Fibroblast of the aortic adventitia (primary cell): ENCODE measurements around the gene FYB1. TPM values are rescaled to one million over a fixed set of nuclear protein-coding genes. Genes with fewer than 3 reads are reported as not detected.

Experiments used
- DNase-seq: peaks from one replicate; pipeline ENCODE4 v3.0.0-alpha.2; 2010; ENCODE audit warnings: low read depth
- H3K4me3 ChIP-seq: 2 replicates; pipeline ENCODE4 v1.5.1; 2011; ENCODE audit warnings: low read depth, mild to moderate bottlenecking, control low read depth, low read length, moderate library complexity
- total RNA-seq: library from RNA; depleted of rRNA; stranded (reverse); fragments of >200 nt; gene quantifications from 2 replicates; pipeline ENCODE4 v1.2.3, GENCODE V29; 2012; ENCODE audit warnings: low replicate concordance
- TF ChIP-seq, protein P1 (sequence below): IDR thresholded peaks from 2 replicates; pipeline ENCODE4 v1.5.1; 2011; ENCODE audit warnings: mild to moderate bottlenecking, low read length, control low read depth, inconsistent platforms; ENCODE audit not compliant: insufficient read depth

The FYB1 gene
- total RNA-seq, 1 donor = 0.54 TPM

DNA sequence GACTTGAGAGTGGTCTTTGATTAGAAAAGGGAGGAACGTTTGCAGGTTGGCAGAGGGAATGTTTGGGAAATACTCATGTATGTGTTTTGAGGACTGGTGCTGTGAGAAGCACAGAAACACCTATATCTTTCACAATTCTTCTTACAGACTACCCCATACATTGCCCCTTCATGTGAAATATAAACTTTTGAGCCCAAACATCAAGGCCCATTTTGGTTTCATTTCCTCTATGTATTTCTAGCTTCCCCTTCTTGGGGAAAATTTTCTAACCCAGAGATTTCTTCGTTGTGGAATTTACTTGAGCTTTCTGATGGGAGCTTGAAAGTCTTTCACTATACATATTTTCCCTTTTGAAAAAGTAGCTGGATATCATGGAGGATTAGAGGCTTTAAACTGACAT, 67.6 kb downstream of the FYB1 start:
- no peak overlapping the region for H3K4me3 ChIP-seq
- no peak for DNase-seq
- TF ChIP-seq, protein P1, sequence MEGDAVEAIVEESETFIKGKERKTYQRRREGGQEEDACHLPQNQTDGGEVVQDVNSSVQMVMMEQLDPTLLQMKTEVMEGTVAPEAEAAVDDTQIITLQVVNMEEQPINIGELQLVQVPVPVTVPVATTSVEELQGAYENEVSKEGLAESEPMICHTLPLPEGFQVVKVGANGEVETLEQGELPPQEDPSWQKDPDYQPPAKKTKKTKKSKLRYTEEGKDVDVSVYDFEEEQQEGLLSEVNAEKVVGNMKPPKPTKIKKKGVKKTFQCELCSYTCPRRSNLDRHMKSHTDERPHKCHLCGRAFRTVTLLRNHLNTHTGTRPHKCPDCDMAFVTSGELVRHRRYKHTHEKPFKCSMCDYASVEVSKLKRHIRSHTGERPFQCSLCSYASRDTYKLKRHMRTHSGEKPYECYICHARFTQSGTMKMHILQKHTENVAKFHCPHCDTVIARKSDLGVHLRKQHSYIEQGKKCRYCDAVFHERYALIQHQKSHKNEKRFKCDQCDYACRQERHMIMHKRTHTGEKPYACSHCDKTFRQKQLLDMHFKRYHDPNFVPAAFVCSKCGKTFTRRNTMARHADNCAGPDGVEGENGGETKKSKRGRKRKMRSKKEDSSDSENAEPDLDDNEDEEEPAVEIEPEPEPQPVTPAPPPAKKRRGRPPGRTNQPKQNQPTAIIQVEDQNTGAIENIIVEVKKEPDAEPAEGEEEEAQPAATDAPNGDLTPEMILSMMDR = no peak

DNA sequence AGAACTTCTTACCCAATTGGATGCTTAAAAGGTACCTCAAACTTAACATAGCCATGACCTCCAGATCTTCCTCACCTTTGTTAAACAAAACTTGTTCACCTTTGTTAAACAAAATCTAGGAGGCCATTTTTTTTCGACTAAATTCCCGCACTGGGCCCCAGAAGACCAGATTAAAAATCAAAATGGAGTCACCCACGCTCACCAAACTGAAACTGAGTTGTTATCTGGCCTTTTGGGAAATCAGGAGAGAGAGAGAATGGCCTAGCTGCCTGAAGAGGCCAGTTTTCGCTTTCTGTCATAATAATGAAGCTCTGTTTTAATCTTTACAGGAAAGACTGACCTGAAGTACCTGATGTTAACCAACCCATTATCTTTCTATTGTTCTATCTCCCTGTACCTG, 69.4 kb downstream of the FYB1 start:
- H3K4me3 ChIP-seq = no peak overlapping the region
- TF ChIP-seq, protein P1 = no peak
- DNase-seq = no peak

DNA sequence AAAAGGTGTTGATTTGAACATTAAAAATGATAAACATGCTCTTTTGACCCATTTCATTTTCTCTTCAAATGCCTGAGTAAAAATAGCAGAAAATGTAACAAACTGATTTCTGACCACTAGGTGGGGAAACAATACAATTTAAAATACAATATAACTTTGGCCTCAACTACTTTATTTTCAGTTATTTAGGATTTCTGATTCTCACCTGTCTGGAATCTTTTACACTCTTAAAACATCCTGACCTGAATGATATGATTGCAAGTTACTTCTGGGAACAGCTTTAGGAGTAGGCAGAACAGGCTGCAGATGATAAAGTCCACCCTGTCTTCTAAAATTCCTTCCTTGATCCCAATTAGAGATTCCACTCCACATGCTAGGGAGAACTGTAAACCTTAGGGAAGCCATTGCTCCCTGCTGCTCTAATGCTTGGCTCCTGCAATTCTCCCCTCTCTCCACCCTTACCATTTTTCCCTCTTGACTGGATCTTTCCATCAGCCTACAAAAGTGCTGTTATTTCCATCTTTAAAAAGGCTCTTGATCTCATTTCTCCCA, 70.3 kb downstream of the FYB1 start:
- DNase-seq = peak; percentile 51
- TF ChIP-seq, protein P1 = peak; percentile 38

DNA sequence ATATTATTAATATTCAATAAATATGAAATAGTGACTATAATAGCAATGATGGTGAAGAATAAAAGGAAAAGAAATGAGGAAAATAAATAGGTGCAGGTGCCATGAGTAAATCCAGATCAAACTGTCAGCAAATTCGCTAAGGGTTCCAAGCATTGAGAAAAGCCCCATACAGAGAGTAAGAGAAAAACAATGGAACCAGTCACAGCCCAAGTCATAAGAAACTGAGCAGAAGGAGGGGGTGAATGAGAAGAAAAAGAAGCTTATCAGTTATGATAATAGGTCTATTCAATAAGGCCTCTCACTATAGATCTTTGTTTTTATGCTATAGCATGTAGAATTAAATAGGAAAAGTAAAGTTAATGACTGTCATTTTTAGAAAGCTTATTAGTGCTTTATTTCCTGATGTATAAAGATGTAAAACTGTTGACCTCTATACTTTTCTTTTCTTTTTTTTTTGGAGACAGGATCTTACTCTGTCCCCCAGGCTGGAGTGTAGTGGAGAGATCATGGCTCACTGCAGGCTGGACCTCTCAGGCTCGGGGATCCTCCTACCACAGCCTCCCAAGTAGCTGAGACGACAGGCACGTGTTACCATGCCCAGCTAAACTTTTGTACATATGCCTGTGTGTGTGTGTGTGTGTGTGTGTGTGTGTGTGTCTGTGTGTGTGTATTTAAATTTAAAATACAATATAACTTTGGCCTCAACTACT, 72.4 kb downstream of the FYB1 start:
- H3K4me3 ChIP-seq = no peak overlapping the region
- no peak for DNase-seq
- TF ChIP-seq, protein P1 = no peak

More for the DNA sequence above, 70.3 kb downstream of the FYB1 start:
- H3K4me3 ChIP-seq = no peak overlapping the region

DNA sequence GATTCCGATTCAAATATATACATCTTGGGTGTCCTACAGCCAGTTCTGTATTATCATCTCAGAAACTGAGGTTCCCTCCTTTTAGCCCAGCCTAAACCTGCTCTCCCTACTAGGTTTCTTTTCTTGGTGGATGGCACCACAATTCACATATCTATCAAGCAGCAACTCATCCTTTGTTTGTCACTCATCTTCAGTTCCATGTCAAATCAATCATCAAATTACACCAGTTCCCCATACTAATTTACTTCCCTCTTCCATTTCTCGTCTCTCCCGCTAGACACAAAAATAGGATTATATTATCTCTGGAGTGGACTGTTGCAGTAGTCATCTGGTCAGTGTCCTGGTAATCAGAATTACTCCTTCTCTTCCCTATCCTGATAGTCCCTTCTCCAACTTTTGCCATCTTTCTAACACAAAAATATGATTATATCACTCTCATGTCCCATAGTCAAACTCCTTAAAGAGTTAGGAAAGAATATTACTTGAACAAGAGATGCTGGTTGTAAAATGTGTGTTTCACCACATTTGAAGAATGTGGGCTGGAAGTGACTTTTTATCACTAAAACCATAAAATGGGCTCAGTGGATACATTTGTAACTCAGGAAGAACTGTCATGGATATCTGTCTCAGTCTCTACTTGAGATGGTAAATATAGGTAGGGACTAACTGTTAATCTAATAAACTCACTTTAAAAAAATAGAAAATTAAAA, 76.1 kb downstream of the FYB1 start:
- no peak overlapping the region for H3K4me3 ChIP-seq
- DNase-seq = no peak
- TF ChIP-seq, protein P1 = no peak

DNA sequence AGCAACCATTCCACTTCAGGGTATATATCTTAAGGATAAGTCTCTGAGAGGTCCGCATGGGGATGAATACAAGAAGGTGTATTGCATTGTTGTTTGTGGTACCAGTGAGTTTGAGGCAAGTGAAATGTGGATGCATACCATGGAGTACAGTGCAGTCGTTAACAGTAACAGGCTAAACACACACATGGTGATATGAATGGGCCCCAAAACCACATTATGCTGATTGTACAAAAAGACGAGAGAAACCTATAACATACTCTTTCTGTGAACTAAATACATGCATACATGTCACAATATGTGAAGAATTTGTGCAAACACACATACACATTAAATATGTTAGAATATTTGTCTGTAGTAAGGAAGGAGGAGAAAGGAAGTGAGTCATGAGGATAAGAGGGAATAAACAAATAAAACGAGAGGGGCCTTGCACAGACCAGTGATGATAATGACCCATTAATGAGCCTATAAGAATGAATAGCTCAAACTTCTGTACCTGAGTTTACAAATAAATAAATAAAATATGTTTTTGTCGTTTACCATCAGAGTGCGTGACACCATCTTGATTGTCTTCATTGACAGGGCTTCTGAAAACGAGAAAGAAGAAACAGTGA, 78.7 kb downstream of the FYB1 start:
- TF ChIP-seq, protein P1 = no peak
- no peak for DNase-seq
- no peak overlapping the region for H3K4me3 ChIP-seq
